IMR-90 (cell line): ENCODE results near the gene AMT. TPM values are rescaled to one million over a fixed set of nuclear protein-coding genes. Genes with fewer than 3 reads are reported as not detected.

Experiments
- ATAC-seq: fragments of 200-7000 bp; cut with Tn5 transposase; 2 replicates; pipeline ENCODE4 v1.9.1; 2020; ENCODE audit warnings: low read depth, mild to moderate bottlenecking, moderate library complexity
- BruUV-seq: library from RNA; stranded (reverse); fragments of 400-500 nt; replicated peaks from 2 replicates; lab custom pipeline; 2021; lab: Mats Ljungman, UMichigan
- CTCF ChIA-PET: fragments of 300-600 bp; formaldehyde crosslinking; extraction: SDS; loops from one replicate; lab custom pipeline; 2021; ENCODE audit warnings: antibody characterized with exemption; lab: Yijun Ruan, JAX
- POLR2A ChIA-PET: fragments of 300-600 bp; sonication (Branson Sonifier 250); formaldehyde crosslinking; loops from one replicate; lab custom pipeline; 2022; ENCODE audit warnings: antibody characterized with exemption; ENCODE audit not compliant: unreplicated experiment; lab: Charles Lee
- DNase-seq: peaks from one replicate; pipeline ENCODE4 v3.0.0; 2013
- H2AFZ ChIP-seq: replicated peaks from 2 replicates; pipeline ENCODE3; 2013; ENCODE audit warnings: low read length, mild to moderate bottlenecking; ENCODE audit not compliant: poor library complexity
- H2AK5ac ChIP-seq: 2 replicates; pipeline ENCODE4 v1.6.1; 2013; ENCODE audit warnings: low read depth, low read length, inconsistent platforms
- H2AK9ac ChIP-seq: replicated peaks from 2 replicates; pipeline ENCODE3; 2013; ENCODE audit warnings: mild to moderate bottlenecking, low read depth, low read length, moderate library complexity; ENCODE audit not compliant: poor library complexity
- H2BK120ac ChIP-seq: 2 replicates; pipeline ENCODE4 v1.6.1; 2013; ENCODE audit warnings: low read depth, low read length, inconsistent platforms
- H2BK15ac ChIP-seq: 3 replicates; pipeline ENCODE4 v1.6.1; 2013; ENCODE audit warnings: low read depth, low read length, inconsistent platforms
- H2BK20ac ChIP-seq: 2 replicates; pipeline ENCODE4 v1.6.1; 2013; ENCODE audit warnings: low read depth, mild to moderate bottlenecking, inconsistent platforms, low read length, moderate library complexity
- H2BK5ac ChIP-seq: 2 replicates; pipeline ENCODE4 v1.6.1; 2013; ENCODE audit warnings: mild to moderate bottlenecking, low read depth, low read length, inconsistent platforms; ENCODE audit not compliant: poor library complexity, severe bottlenecking
- H3K14ac ChIP-seq: replicated peaks from 2 replicates; pipeline ENCODE4 v1.6.1; 2013; ENCODE audit warnings: low read depth, low read length, inconsistent platforms
- H3K18ac ChIP-seq: 2 replicates; pipeline ENCODE4 v1.6.1; 2013; ENCODE audit warnings: low read depth, low read length, control low read depth
- H3K23ac ChIP-seq: 2 replicates; pipeline ENCODE4 v1.6.1; 2013; ENCODE audit warnings: low read depth, low read length, inconsistent platforms
- H3K27ac ChIP-seq: 2 replicates; pipeline ENCODE4 v1.5.1; 2013; ENCODE audit warnings: mild to moderate bottlenecking, control low read depth, low read length; ENCODE audit not compliant: insufficient read depth
- H3K27me3 ChIP-seq: 2 replicates; pipeline ENCODE4 v1.6.1; 2013; ENCODE audit warnings: low read length; ENCODE audit not compliant: control insufficient read depth, insufficient read depth
- H3K36me3 ChIP-seq: 2 replicates; pipeline ENCODE4 v1.6.1; 2013; ENCODE audit warnings: low read length, mixed read lengths; ENCODE audit not compliant: control insufficient read depth, insufficient read depth
- H3K4ac ChIP-seq: 2 replicates; pipeline ENCODE4 v1.6.1; 2013; ENCODE audit warnings: low read depth, low read length, inconsistent platforms
- H3K4me1 ChIP-seq: 2 replicates; pipeline ENCODE4 v1.6.1; 2013; ENCODE audit warnings: low read length, mixed read lengths; ENCODE audit not compliant: control insufficient read depth, insufficient read depth
- H3K4me2 ChIP-seq: 2 replicates; pipeline ENCODE4 v1.6.1; 2013; ENCODE audit warnings: low read depth, mild to moderate bottlenecking, control low read depth, low read length, moderate library complexity
- H3K4me3 ChIP-seq: 2 replicates; pipeline ENCODE4 v1.5.1; 2013; ENCODE audit warnings: low read depth, mild to moderate bottlenecking, control low read depth, low read length, moderate library complexity; ENCODE audit not compliant: insufficient read depth
- H3K56ac ChIP-seq: 2 replicates; pipeline ENCODE4 v1.6.1; 2013; ENCODE audit warnings: low read length, inconsistent platforms; ENCODE audit not compliant: insufficient read depth; ENCODE audit errors: extremely low read depth
- H3K79me1 ChIP-seq, 2 experiments: 2 replicates each; pipeline ENCODE4 v1.6.1; 2013; ENCODE audit warnings: low read length in 2 of 2, inconsistent platforms in 1 of 2, low read depth in 1 of 2
- H3K9ac ChIP-seq: 2 replicates; pipeline ENCODE4 v1.6.1; 2013; ENCODE audit warnings: low read depth, low read length, control low read depth
- H3K9me1 ChIP-seq: 2 replicates; pipeline ENCODE4 v1.6.1; 2013; ENCODE audit warnings: low read length, inconsistent platforms; ENCODE audit not compliant: insufficient read depth
- H3K9me3 ChIP-seq: 2 replicates; pipeline ENCODE4 v1.6.1; 2013; ENCODE audit warnings: low read length; ENCODE audit not compliant: control insufficient read depth, insufficient read depth
- H4K20me1 ChIP-seq: 2 replicates; pipeline ENCODE4 v1.6.1; 2013; ENCODE audit warnings: low read length, inconsistent platforms; ENCODE audit not compliant: insufficient read depth
- H4K5ac ChIP-seq: 2 replicates; pipeline ENCODE4 v1.6.1; 2013; ENCODE audit warnings: mild to moderate bottlenecking, low read depth, low read length, control low read depth
- H4K8ac ChIP-seq, 2 experiments: 2 replicates each; pipeline ENCODE4 v1.6.1; 2013; ENCODE audit warnings: low read depth in 2 of 2, low read length in 2 of 2, control low read depth in 1 of 2, inconsistent platforms in 1 of 2
- H4K91ac ChIP-seq: 2 replicates; pipeline ENCODE4 v1.6.1; 2013; ENCODE audit warnings: low read depth, low read length, inconsistent platforms; ENCODE audit not compliant: insufficient read depth
- BHLHE40 ChIP-seq: fragments of 150-350 bp; IDR thresholded peaks from 2 replicates; pipeline ENCODE4 v1.6.1; 2016; ENCODE audit warnings: mild to moderate bottlenecking, low read depth, low read length
- CEBPB ChIP-seq: IDR thresholded peaks from 2 replicates; pipeline ENCODE4 v1.6.1; 2012; ENCODE audit warnings: low read depth, low read length, improper control_type of control experiment
- MXI1 ChIP-seq: IDR thresholded peaks from 2 replicates; pipeline ENCODE4 v1.6.1; 2012; ENCODE audit warnings: low read depth, mild to moderate bottlenecking, low read length, moderate library complexity, borderline replicate concordance
- RCOR1 ChIP-seq: IDR thresholded peaks from 2 replicates; pipeline ENCODE4 v1.6.1; 2012; ENCODE audit warnings: mild to moderate bottlenecking, low read length, improper control_type of control experiment; ENCODE audit not compliant: insufficient replicate concordance
- WGBS, 2 experiments: methylation state at CpG; one replicate each; pipeline versions ENCODE4 v1.1.5 to v1.1.7; 2013; ENCODE audit warnings: missing lambda C conversion rate in 2 of 2; ENCODE audit not compliant: insufficient read length in 1 of 2; ENCODE audit errors: extremely low coverage in 2 of 2; 5-methylcytosine and 5-hydroxymethylcytosine counted together
- dilution Hi-C: fragments of 300-500 bp; cut with HindIII; formaldehyde crosslinking; loops from one replicate; pipeline ENCODE4 v1.14.3; 2018; ENCODE audit warnings: low sequenced_read_pairs; ENCODE audit not compliant: unreplicated experiment
- in situ Hi-C: fragments of 300-500 bp; cut with MboI; formaldehyde crosslinking; loops from 3 replicates; pipeline ENCODE4 v1.14.3; 2019; ENCODE audit warnings: low sequenced_read_pairs, inconsistent platforms, mixed read lengths
- intact Hi-C: fragments of 100-400 bp; cut with micrococcal nuclease; formaldehyde crosslinking; loops from 2 replicates; pipeline ENCODE4 v1.10.0; 2022
- polyA plus RNA-seq, 3 experiments: library from polyadenylated mRNA; depleted of rRNA; stranded (reverse); fragments of >200 nt; gene quantifications; 2 replicates each; pipeline ENCODE4 v1.2.3, GENCODE V29; 2012; ENCODE audit warnings: low replicate concordance in 1 of 3
- total RNA-seq: library from RNA; depleted of rRNA; stranded (reverse); fragments of >200 nt; gene quantifications from 2 replicates; pipeline ENCODE4 v1.2.3, GENCODE V29; 2012

Gene AMT
- total and polyA plus RNA-seq, 2 of the 4 experiments (the other 2 are of a cell fraction) = 0.36 to 5.5 TPM

DNA sequence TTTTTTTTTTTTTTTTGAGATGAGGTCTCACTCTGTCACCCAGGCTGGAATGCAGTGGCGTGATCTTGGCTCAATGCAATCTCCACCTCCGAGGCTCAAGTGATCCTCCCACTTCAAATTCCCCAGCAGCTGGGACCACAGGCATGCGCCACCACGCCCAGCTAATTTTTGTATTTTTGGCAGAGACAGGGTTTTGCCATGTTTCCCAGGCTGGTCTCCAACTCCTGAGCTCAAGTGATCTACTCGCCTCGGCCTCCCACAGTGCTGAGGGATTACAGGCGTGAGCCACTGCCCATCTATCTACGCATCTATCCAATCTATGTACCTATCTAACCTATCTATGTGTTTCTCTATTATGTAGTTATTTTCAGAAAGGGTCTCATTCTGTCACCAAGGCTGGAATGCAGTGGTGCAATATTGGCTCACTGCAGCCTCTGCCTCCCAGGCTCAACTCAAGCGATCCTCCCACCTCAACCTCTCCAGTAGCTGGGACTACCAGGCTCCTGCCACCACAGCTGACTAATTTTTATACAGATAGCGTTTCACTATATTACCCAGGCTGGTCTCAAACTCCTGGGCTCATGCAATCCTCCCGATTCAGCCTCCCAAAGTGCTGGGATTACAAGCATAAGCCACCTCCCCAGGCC, 43.9 kb downstream of the AMT start:
- Histone ChIP-seq H4K5ac (no peak overlapping the region), H2BK120ac (no peak overlapping the region), H3K18ac (no peak overlapping the region), H3K14ac (no peak overlapping the region), H2BK15ac (no peak overlapping the region), H3K27ac (no peak overlapping the region), H3K56ac (no peak overlapping the region), H4K20me1 (peaks cover 98% of the 10 kb centered on the region), H3K9ac (no peak overlapping the region), H3K4me3 (no peak overlapping the region), H3K9me1 (peaks cover 12% of the 10 kb centered on the region), H2AK5ac (peak overlapping the region; percentile 43; the same call in 1 of the 2 replicates), H2AFZ (no peak overlapping the region), H2BK20ac (no peak overlapping the region), H3K4ac (0 out of 2 replicates have a peak overlapping the region, but pooled peaks have one; percentile 52), H3K27me3 (no peaks in the 10 kb centered on the region), H4K8ac (peak overlapping the region in 1 of 2 experiments; percentile 26; a peak in 1 of 4 replicates), H3K36me3 (peaks cover 16% of the 10 kb centered on the region), H3K4me1 (peaks cover 2% of the 10 kb centered on the region; the same call in 1 of the 2 replicates), H4K91ac (no peak overlapping the region), H2AK9ac (no peak overlapping the region), H3K79me1 (peaks cover 7 to 56% of the 10 kb centered on the region in 2 experiments; a peak in 3 of 4 replicates), H3K9me3 (no peaks in the 10 kb centered on the region), H2BK5ac (no peak overlapping the region), H3K23ac (no peak overlapping the region), H3K4me2 (no peak overlapping the region)
- ATAC-seq = peak; percentile 48
- POLR2A ChIA-PET = no interaction called here
- CTCF ChIA-PET = no interaction called here
- 90% methylated on average over 3 of the region's 11 CpGs; no CpG with 5 or more reads in 1 of the 2 experiments for WGBS, 2 experiments
- dilution Hi-C loops = no loop called here
- BruUV-seq = no TSS peak
- intact Hi-C loops = no loop called here
- TF ChIP-seq CEBPB (peak; percentile 26; the same call in 1 of the 2 replicates), RCOR1 (no peak), BHLHE40 (no peak), MXI1 (no peak)
- in situ Hi-C loops = no loop called here
- peak; percentile 37 for DNase-seq
